NCI-H774 (cell line): Measurements from ENCODE around the gene BRAP.
A peak's percentile ranks its signal among the peaks of the same experiment; 100 is the strongest.
"Not testable (repeated sequence)": the region's sequence is repeated elsewhere in the genome, so short reads cannot be mapped to it uniquely, and the experiment has no call there.

Experiments used
- DNase-seq: peaks from one replicate; lab custom pipeline; 2025; lab: John Stamatoyannopoulos, UW

Gene BRAP, protein sequence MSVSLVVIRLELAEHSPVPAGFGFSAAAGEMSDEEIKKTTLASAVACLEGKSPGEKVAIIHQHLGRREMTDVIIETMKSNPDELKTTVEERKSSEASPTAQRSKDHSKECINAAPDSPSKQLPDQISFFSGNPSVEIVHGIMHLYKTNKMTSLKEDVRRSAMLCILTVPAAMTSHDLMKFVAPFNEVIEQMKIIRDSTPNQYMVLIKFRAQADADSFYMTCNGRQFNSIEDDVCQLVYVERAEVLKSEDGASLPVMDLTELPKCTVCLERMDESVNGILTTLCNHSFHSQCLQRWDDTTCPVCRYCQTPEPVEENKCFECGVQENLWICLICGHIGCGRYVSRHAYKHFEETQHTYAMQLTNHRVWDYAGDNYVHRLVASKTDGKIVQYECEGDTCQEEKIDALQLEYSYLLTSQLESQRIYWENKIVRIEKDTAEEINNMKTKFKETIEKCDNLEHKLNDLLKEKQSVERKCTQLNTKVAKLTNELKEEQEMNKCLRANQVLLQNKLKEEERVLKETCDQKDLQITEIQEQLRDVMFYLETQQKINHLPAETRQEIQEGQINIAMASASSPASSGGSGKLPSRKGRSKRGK

DNA sequence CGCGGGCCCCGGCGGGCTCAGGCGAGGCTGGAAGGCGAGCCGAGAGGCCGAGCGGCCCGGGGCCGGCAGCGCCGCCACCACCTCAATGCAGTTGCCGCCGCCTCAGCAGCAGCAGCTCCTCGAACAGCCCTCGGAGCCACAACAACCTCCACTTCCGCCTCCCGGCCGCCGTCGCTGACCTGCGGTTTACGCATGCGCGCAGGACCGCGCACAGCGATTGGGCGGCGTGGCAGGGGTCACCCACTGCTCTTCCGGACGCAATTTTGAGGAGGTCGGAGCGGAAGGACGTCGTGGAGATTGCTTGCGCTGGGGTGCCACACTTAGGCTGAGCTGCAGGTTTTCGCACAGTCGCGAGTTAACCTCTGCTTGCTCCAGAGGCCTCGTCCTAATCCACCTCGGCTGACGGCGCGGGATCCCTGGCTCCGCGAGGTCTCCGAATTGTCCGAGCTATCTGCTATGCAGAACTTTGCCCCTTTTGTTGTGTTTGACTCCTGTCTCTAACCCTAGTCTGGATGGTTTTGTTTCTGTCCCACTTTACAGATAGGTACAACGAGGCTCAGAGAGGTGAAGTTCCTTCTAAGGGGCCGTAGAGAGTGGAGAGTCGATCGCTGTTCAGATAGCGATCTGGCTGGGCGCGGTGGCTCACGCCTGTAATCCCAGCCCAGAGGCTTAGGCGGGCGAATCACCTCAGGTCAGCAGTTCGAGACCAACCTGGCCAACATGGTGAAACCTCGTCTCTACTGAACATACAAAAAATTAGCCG, at the start of gene BRAP, which contains the start of gene ACAD10:
BRAP (minus strand) TSS at position 146 of the 763 bp plus-strand sequence. CDS start 164 bp downstream, outside the sequence.
ACAD10 (plus strand) TSS at position 243 of the 763 bp plus-strand sequence. CDS start 6,657 bp downstream, outside the sequence.
- peak; percentile 97 for DNase-seq

GRCh38 chr12:111733340-111733915, 47.7 kb upstream of the BRAP start:
- no peak for DNase-seq

- DNase-seq: no peak
Measured at GRCh38 chr12:111732786-111733185, 47.0 kb upstream of the BRAP start.

DNA sequence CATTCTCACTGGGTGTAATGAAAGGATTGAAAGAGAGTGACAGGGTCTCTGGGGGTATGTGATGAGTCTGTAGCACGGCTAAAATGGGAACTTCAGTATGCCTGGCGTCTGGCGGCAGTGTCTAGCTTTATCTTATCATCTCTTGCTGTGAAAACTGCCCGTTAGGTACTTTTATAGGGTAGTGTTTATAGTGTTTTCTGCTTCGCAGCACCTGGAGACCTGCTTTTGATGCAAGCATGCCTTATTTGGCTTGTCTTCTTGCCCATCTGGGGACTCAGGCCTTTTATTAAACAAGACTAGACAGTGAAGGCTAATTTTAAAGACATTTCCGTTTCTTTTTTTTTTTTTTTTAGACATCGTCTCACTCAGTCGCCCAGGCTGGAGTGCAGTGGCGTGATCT, 44.7 kb upstream of the BRAP start:
- no peak for DNase-seq

DNA sequence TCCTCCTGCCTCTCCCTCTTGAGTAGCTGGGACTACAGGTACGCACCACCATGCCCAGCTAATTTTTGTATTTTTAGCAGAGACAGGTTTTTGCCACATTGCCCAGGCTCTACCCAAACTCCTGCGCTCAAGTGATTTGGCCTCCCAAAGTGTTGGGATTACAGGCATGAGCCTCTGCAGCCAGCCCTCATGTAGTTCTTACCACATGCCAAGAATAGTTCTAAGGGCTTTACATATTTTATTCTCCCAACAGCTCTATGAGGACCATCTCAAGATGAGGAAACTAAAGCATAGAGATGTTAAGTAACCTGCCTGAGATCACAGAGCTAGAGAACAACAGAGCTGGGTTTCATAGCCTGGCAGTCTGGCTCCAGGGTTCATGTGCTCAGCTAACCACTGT, 43.0 kb upstream of the BRAP start:
- DNase-seq: no peak

DNA sequence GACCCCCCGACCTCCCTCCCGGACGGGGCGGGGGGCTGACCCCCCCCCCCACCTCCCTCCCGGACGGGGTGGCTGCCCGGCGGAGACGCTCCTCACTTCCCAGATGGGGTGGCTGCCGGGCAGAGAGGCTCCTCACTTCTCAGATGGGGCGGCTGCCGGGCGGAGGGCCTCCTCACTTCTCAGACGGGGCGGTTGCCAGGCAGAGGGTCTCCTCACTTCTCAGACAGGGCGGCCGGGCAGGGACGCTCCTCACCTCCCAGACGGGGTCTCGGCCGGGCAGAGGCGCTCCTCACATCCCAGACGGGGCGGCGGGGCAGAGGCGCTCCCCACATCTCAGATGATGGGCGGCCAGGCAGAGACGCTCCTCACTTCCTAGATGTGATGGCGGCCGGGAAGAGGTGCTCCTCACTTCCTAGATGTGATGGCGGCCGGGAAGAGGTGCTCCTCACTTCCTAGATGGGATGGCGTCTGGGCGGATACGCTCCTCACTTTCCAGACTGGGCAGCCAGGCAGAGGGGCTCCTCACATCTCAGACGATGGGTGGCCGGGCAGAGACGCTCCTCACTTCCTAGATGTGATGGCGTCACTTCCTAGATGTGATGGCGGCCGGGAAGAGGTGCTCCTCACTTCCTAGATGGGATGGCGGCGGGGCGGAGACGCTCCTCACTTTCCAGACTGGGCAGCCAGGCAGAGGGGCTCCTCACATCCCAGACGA, 38.0 kb upstream of the BRAP start:
- not testable (repeated sequence) for DNase-seq

GRCh38 chr12:111720457-111720856, 34.7 kb upstream of the BRAP start:
- no peak for DNase-seq

GRCh38 chr12:111719316-111719715, 33.6 kb upstream of the BRAP start:
- DNase-seq: not testable (repeated sequence)

DNA sequence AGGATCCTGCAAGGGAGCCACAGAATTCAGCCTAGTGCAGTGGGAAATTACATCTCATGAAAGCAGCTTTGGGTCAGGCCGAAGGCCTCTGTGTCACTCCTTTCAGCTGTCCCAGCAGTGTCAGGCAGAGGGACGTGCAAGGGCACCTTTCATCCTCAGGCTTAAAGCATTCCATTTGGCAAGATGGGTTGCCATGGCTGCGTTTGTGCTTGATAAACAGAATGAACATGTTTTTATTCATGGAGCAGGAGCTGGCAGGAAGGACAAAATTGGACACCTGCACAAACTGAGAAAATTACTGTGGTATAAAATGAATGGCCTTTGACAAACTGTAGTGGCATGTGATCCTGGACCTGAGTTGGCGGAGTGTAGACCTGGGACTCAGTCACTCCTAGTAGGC, 29.5 kb upstream of the BRAP start:
- DNase-seq: peak; percentile 90

GRCh38 chr12:111706145-111706544, 20.4 kb upstream of the BRAP start:
- no peak for DNase-seq

DNA sequence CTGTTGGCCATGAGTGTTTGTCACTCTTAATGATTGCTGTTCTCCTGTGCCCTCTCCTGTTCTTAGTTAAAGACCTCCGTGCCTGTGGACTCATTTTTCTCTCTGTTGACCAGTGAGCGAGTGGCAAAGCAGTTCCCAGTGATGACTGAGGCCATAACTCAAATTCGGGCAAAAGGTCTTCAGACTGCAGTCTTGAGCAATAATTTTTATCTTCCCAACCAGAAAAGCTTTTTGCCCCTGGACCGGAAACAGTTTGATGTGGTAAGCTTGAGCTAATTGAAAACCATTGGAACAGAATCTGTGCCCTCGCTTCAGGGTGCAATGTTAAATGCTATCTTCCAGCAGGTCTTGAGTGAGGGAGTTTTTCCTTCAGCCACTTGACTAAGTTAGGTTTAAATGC, 19.9 kb upstream of the BRAP start:
- DNase-seq: no peak

GRCh38 chr12:111699962-111700361, 14.2 kb upstream of the BRAP start:
- DNase-seq: no peak

GRCh38 chr12:111693818-111694217, 8.1 kb upstream of the BRAP start:
- DNase-seq: no peak

- no peak for DNase-seq
Measured at GRCh38 chr12:111692575-111693210, 6.9 kb upstream of the BRAP start.

GRCh38 chr12:111691262-111691661, 5.5 kb upstream of the BRAP start:
- DNase-seq: no peak

GRCh38 chr12:111687952-111688351, 2.2 kb upstream of the BRAP start:
- no peak for DNase-seq

GRCh38 chr12:111687255-111687654, 1.5 kb upstream of the BRAP start:
- no peak for DNase-seq

DNA sequence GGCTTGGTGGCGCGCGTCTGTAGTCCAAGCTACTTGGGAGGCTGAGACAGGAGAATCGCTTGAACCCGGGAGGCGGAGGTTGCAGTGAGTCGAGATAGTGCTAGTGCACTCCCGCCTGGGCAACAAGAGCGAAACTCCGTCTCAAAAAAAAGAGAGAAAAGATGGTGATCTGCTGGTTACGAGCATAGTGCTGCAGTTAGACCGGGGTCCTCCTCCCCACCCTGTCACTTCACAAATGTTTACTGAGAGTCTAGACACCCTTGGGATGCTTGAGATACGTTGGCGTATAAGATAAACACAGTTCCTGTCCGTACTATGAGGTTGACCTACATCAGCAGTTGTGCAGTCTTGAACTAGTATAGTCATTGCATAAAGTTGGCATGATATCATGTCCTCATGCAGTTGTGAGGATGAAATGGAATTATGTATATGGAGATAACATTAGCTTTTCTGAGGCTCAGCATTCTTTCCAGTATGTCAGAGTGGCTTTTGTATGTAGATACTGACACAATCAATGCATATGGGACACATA, 884 bp upstream of the BRAP start:
- DNase-seq: no peak

GRCh38 chr12:111685322-111685810, 390 bp downstream of the BRAP start:
- no peak for DNase-seq

GRCh38 chr12:111684485-111685198, 1.1 kb downstream of the BRAP start:
- not testable (repeated sequence) for DNase-seq
